Kidney glomerular epithelial cell (primary cell): ENCODE measurements around the gene NCAM1.

Experiments
- DNase-seq: peaks from one replicate; lab custom pipeline; 2025; lab: John Stamatoyannopoulos, UW

NCAM1 gene

DNA sequence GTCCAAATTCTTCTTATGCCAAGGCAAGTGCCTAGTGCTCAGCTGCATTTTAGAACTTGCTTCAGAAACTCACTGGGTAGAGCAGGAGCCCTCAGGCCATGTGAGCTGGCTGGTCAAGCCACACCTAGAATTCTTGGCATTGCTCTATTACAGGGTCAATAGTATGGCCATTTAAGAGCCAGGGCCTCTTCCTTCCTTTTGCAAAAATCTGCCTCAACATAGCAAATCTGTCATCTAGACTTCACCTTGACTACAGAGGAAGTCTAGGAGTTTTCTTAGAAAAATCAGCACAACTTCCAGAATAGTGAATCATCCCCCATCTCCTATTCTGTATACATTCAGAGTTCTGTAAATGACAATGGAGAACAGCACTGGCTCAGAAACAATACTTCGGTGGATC is 241.2 kb downstream of the NCAM1 start:
- DNase-seq, result no peak

DNA sequence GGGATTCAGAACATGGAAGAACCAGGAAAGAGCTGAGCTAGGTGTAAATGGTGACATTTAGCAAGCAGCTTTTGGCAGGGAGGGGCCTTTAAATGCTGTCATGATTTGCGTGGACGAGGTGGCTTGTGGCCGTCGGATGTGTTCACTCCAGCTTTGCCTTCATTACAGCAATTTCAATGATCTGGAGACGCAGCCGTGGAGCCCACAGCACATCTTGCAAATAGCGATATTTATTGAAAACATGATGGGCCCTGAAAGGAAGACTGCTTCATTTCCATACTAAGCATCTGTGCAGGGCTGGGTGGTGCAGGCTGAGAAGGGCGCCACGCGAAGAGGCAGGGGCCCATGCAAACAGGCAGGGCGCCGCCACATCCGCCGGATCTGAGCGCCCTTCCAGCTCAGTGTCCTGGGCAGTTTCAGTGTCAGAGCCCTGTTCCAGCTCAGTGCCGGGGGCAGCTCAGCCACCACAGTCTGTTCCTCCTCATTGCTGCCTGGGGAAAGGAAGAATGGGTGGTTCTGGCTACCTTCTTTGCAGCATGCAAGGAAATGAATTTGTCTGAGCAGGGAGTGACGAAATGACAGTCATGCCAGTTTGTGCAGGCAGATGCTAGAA is 242.0 kb downstream of the NCAM1 start:
- DNase-seq, result no peak

DNA sequence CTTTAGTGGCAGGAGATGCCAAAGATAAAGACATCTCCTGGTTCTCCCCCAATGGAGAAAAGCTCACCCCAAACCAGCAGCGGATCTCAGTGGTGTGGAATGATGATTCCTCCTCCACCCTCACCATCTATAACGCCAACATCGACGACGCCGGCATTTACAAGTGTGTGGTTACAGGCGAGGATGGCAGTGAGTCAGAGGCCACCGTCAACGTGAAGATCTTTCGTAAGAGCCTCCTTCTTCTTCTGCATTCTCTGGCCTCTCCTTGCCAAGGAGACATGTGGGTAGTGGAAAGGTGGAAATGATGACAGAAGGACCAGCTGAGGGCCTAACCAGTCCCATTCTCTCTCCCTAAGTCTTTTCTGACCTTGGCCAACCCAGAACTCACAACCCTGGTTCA is 243.1 kb downstream of the NCAM1 start:
- no peak for DNase-seq

DNA sequence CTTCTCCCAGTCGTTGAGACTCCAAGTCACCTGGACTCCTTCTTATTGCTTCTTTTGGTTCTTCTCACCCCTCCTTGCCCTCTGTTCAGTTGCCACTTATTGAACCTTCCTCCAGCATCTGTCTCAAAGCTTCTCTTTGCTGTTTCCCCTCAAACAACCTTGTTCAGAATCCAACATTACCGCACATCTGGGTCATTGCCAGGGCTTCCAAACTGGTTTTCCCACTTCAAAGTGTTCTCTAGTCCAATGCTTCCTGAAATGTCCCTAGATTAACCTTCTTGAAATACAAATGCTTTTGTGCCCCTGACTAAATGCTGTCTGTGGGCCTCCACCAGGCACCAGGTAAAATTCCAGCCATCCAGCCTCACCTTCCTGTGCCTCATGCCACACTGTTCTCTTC is 252.3 kb downstream of the NCAM1 start:
- DNase-seq, result no peak

GRCh38 chr11:113222241-113222640 is 261.0 kb downstream of the NCAM1 start:
- no peak for DNase-seq

DNA sequence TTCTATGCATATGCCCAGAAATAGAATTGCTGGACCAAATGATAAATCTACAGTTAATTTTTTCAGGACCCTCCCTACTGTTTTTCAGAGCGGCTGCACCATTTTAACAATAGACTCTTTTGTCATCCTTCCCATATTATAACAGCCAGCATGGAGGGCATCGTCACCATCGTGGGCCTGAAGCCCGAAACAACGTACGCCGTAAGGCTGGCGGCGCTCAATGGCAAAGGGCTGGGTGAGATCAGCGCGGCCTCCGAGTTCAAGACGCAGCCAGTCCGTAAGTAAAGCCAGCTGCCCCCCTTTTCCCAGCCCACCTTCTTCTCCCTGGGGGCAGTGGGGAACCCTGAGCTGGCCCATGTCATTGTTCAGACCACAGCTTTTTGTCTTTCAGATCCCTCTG is 273.7 kb downstream of the NCAM1 start:
- no peak for DNase-seq

DNA sequence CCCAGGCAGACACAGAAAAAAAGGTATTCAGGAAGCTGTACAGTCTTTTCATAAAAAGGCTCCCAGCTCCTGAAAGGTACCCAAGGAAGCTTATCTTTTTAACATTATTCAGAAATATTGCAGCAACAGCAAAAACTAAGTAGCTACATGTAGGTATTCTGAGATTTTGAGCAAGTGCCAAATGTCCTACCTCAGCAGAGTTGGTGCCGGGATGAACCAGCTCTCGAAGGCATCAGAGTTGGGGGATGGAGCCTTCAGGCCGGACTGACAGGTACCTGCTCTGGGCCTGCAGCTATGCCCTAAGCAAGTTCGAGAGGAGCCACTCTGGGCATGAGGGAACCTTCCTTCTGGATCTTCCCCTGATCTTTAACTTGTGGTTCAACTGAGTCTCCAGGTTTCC is 276.0 kb downstream of the NCAM1 start:
- no peak for DNase-seq

- DNase-seq, result no peak
Measured at GRCh38 chr11:113238721-113239120, 277.5 kb downstream of the NCAM1 start.

DNA sequence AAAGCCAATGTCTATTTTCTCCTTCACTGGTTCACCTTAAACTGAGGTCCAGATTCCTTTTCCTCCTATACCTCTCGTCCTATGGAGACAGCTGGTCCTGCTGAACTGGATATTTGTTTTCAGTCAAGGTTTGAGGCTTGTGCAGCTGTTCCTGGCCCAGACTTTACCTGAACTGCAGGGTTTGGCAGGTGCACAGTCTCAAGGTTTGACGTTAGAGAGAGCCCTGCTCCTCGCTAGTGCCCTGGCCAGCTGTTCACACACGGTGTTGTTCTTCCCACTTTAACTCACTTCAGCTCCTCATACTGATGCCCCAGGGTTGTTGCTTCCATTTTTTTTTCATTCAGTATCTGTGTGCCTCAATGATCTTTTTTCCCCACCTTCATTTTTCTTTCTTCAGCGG is 279.2 kb downstream of the NCAM1 start:
- DNase-seq, result no peak

GRCh38 chr11:113240790-113241635 is 279.8 kb downstream of the NCAM1 start:
- DNase-seq, result no peak

- no peak for DNase-seq
Measured at GRCh38 chr11:113241636-113242054, 280.4 kb downstream of the NCAM1 start.

- no peak for DNase-seq
Measured at GRCh38 chr11:113242060-113242459, 280.8 kb downstream of the NCAM1 start.

GRCh38 chr11:113242767-113243397 is 281.7 kb downstream of the NCAM1 start:
- no peak for DNase-seq

- DNase-seq, result no peak
Measured at GRCh38 chr11:113243696-113244095, 282.5 kb downstream of the NCAM1 start.

GRCh38 chr11:113245216-113245615 is 284.0 kb downstream of the NCAM1 start:
- DNase-seq, result no peak

- DNase-seq, result no peak
Measured at GRCh38 chr11:113247221-113247620, 286.0 kb downstream of the NCAM1 start.

- DNase-seq, result no peak
Measured at GRCh38 chr11:113247966-113248365, 286.7 kb downstream of the NCAM1 start.

GRCh38 chr11:113248702-113249490 is 287.7 kb downstream of the NCAM1 start:
- no peak for DNase-seq

GRCh38 chr11:113249491-113249763 is 288.2 kb downstream of the NCAM1 start:
- DNase-seq, result no peak

- DNase-seq, result no peak
Measured at GRCh38 chr11:113249786-113250185, 288.6 kb downstream of the NCAM1 start.

- DNase-seq, result no peak
Measured at GRCh38 chr11:113251281-113251680, 290.1 kb downstream of the NCAM1 start.

- no peak for DNase-seq
Measured at GRCh38 chr11:113253406-113253805, 292.2 kb downstream of the NCAM1 start.

DNA sequence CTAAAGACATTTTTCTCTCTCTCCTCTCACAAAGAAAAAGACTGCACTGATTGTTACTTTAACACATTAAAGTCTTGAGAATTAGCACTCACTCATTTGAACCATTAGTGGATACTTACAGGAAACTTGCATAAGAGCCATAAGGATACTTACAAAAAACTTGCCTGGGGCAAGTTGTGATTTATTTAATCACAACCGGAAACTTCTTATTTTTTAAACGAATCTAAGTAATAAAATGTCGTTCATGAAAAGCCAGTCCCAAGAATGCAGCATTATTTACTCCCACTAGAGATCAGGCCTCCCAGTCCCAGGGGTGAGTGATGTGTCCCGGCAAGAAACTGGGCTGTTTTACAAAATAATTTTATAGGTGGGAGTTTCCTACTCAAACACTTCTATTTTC is 293.9 kb downstream of the NCAM1 start:
- DNase-seq, result no peak
